GM10266 (cell line): ENCODE results near the gene DISP3.

Experiments
- DNase-seq: peaks from one replicate; pipeline ENCODE4 v3.0.0; 2012; ENCODE audit errors: extremely low spot score
- CTCF ChIP-seq: IDR thresholded peaks from 2 replicates; pipeline ENCODE4 v1.5.1; 2012; ENCODE audit warnings: mild to moderate bottlenecking, low read depth; ENCODE audit not compliant: control insufficient read depth, insufficient read depth; ENCODE audit errors: missing control alignments

The DISP3 gene

GRCh38 chr1:11482198-11482597 lies 3.2 kb downstream of the DISP3 start:
- no peak for DNase-seq
- no peak for TF ChIP-seq CTCF

DNA sequence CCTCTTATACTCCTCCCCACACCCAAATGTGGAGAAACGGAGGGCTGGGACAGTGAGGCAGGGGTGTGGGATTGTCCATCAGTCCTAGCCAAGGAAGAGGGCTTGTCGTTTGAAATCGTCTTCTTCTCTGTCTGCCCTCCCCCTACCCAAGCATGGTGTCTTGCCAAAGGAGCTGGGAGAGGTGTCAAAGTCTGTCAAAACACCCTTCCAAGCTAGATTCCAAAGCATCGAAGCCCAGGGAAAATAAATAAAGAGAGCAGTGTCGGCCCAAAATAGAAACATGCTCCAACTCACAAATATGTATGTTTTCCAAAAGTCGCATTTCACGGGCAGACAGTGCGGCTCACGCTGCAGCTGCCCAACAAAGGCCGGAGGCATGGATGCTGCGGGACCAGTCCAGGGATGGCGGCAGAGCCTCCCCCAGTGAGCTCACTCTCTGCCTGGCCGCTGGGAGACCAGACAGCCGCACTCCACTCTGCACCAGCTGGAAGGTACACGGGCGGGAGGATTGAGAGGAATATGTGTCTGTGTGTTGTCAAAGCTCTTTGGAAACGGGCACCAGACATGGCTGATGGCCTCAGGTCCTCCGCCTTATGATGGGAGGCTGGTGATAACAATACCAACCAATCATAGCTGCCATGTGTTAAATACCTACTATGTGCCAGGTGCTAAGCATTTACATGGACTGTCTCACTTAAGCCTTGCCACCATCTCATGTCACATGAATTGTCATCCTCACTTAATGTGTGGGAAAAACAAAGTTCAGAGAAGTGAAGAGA lies 3.9 kb downstream of the DISP3 start:
- no peak for TF ChIP-seq CTCF
- DNase-seq: no peak

- TF ChIP-seq CTCF: no peak
- DNase-seq: no peak
Measured at GRCh38 chr1:11483581-11484320, 4.8 kb downstream of the DISP3 start.

DNA sequence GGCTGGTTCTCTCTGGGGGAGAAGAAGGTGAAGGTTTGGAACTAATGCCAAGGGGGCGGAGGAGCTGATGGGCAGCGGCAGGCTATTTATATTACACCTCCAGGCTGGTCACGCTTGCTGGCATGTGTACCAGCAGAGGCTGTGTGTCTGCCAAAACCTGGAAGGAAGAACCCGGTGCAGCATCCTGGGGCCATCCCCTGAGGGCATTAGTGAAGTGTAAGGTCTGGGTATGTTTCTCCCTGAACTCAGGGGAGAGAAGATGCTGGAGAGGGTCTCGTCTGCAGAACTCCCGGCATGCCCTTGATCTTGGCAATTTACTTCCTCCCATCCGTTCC lies 5.3 kb downstream of the DISP3 start:
- no peak for TF ChIP-seq CTCF

DNA sequence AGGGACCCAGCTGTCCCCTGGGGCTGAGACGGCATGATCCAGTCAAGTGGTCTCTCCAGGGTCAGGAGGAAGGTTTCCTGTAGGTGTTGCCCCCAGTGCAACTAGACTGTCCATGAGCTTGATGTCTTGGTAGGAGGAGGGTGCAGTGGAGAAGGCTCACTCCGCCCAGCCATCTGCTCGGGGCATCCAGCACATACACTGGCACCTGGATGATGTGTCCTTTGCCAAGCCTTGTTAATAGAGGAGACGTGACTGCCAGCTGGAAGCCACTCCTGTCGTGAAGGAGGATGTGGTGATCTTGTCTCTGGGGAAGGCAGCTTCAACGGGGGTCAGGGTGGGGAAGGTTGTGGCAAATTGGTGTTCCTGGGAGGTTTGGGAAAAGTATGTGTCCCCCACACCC lies 6.2 kb downstream of the DISP3 start:
- TF ChIP-seq CTCF: no peak
- DNase-seq: no peak

More for the DNA sequence above, 5.3 kb downstream of the DISP3 start:
- DNase-seq: no peak

DNA sequence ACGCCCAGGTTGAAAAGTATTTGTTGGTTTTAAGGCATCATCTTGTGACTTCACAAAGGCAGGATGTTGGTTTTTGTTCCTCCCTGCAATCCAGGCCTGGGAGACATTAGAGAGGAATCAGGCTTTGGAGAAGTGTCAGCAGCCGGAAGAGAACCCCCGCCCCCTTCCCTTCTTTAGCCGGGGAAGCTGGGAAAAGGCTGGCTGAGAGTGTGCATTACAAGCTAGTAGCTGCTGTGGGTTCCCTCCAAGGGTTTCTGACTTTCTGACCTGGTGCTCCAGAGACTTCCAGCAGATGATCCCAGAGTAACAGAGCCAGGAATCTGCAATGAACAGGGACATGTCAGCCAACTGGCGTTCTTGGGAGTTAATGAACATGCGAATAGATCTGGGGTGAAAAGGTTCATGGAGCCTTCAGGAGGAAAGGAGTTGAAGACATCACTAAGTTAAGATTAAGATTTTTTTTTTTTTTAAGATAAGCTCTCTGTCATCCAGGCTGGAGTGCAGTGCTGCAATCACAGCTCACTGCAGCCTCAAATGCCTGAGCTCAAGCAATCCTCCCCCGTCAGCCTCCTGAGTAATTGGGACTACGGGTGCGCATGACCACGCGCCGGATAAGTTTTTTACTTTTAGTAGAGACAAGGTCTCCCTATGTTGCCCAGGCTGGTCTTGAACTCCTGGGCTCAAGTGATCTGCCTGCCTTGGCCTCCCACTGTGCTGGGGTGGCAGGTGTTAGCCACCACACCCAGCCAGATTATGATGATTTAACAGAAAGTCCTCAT lies 7.5 kb downstream of the DISP3 start:
- no peak for DNase-seq
- TF ChIP-seq CTCF: no peak

GRCh38 chr1:11487196-11487751 lies 8.3 kb downstream of the DISP3 start:
- DNase-seq: no peak
- no peak for TF ChIP-seq CTCF
